CD4-positive, alpha-beta T cell treated with Interleukin-15 for 4 hours (primary cell): Measurements from ENCODE around the gene PALS2.

ENCODE experiments used
- DNase-seq: peaks from one replicate; pipeline ENCODE4 v3.0.0-alpha.2; 2020; ENCODE audit warnings: low spot score

PALS2 gene

GRCh38 chr7:24587853-24588252, 14.6 kb downstream of the PALS2 start:
- DNase-seq: peak; percentile 60

- DNase-seq: no peak
Measured at GRCh38 chr7:24591152-24591551, 17.9 kb downstream of the PALS2 start.

- no peak for DNase-seq
Measured at GRCh38 chr7:24595671-24596418, 22.6 kb downstream of the PALS2 start.

GRCh38 chr7:24597014-24597413, 23.8 kb downstream of the PALS2 start:
- no peak for DNase-seq

GRCh38 chr7:24601600-24601999, 28.3 kb downstream of the PALS2 start:
- DNase-seq: no peak

GRCh38 chr7:24602860-24603456, 29.7 kb downstream of the PALS2 start:
- no peak for DNase-seq

GRCh38 chr7:24604630-24605029, 31.4 kb downstream of the PALS2 start:
- no peak for DNase-seq

- no peak for DNase-seq
Measured at GRCh38 chr7:24608504-24608903, 35.3 kb downstream of the PALS2 start.

- DNase-seq: no peak
Measured at GRCh38 chr7:24609059-24609458, 35.8 kb downstream of the PALS2 start.

GRCh38 chr7:24609570-24609969, 36.3 kb downstream of the PALS2 start:
- no peak for DNase-seq

- DNase-seq: no peak
Measured at GRCh38 chr7:24611130-24611529, 37.9 kb downstream of the PALS2 start.

- DNase-seq: no peak
Measured at GRCh38 chr7:24617957-24618616, 44.8 kb downstream of the PALS2 start.

GRCh38 chr7:24619978-24620377, 46.7 kb downstream of the PALS2 start:
- DNase-seq: no peak

- DNase-seq: no peak
Measured at GRCh38 chr7:24622646-24623182, 49.5 kb downstream of the PALS2 start.
